Measurements from ENCODE around the gene SLC25A42.

GRCh38 chr19:19142347-19142746 is 78.6 kb downstream of the SLC25A42 start:
- TF ChIP-seq POLR2AphosphoS5 (IDR thresholded peaks at IDR 0.05; ENCODE audit: low read depth, low read length) = no peak
- no peak for TF ChIP-seq POLR2A (IDR thresholded peaks at IDR 0.05; ENCODE audit: low read depth, low read length)

Data from GM12892 (cell line).